ENCODE data around the gene HLA-DQB1. TPM values are rescaled to one million over a fixed set of nuclear protein-coding genes. Genes with fewer than 3 reads are reported as not detected.

HLA-DQB1 gene
- total RNA-seq, 2 experiments from 2014 or later: 13.4 to 15.1 TPM

GRCh38 chr6:32622545-32623401 is 43.7 kb downstream of the HLA-DQB1 start:
- peaks cover 11% of the 10 kb centered on the region for H3K9me3 Mint-ChIP-seq (ENCODE audit: insufficient read depth)
- peaks cover 18% of the 10 kb centered on the region for H3K36me3 Mint-ChIP-seq (ENCODE audit: low read depth)
- peaks cover 50% of the 10 kb centered on the region for H3K4me1 Mint-ChIP-seq (ENCODE audit: low read depth)
- H3K27me3 Mint-ChIP-seq (ENCODE audit: low read depth): no peaks in the 10 kb centered on the region
- H3K4me3 Mint-ChIP-seq: peak overlapping the region; percentile 64
- CTCF ChIA-PET: interaction anchor here (0.5 to 2.7 kb wide), 19 partner anchors 9 to 245 kb away, joined by 3 to 24 read pairs (median 5); partner anchors contain the start of gene HLA-DQB1
- POLR2A ChIA-PET: interaction anchor here (0.7 to 1.1 kb wide), 4 partner anchors 13 to 349 kb away, joined by 3 to 7 read pairs (median 4); partner anchors contain the start of gene TAP2
- ATAC-seq (peak; percentile 80), DNase-seq (peak; percentile 63)
- H3K27ac Mint-ChIP-seq: peak overlapping the region; percentile 98

DNA sequence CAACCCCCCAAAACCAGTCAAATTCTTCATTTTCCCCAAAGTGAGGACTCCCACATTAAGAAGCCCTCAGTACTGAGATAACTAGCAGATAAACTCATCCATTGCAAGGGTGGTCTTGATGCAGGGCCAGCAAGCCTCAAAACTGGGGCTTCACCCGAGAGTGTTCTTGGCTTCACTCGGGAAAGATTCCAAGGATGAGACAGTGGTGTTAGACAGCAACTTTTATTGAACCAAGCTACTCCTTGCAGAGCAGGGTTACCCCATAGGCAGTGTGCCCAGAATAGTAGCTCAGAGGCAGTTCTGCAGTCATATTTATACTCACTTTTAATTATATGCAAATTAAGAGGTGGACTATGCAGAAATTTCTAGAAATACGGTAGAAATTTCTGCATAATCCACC is 45.1 kb downstream of the HLA-DQB1 start:
- H3K4me1 Mint-ChIP-seq (ENCODE audit: low read depth): peaks cover 46% of the 10 kb centered on the region
- ATAC-seq: no peak
- POLR2A ChIA-PET: no interaction called here
- no peak overlapping the region for H3K4me3 Mint-ChIP-seq
- H3K36me3 Mint-ChIP-seq (ENCODE audit: low read depth): peaks cover 21% of the 10 kb centered on the region
- no peak overlapping the region for H3K27ac Mint-ChIP-seq
- no peak for DNase-seq
- no peaks in the 10 kb centered on the region for H3K27me3 Mint-ChIP-seq (ENCODE audit: low read depth)
- peaks cover 15% of the 10 kb centered on the region for H3K9me3 Mint-ChIP-seq (ENCODE audit: insufficient read depth)
- CTCF ChIA-PET: interaction anchor here (1.0 to 2.7 kb wide), 9 partner anchors 11 to 247 kb away, joined by 3 to 24 read pairs (median 6); partner anchors contain the start of gene HLA-DQB1

- H3K36me3 Mint-ChIP-seq (ENCODE audit: low read depth): peaks cover 22% of the 10 kb centered on the region
- POLR2A ChIA-PET: no interaction called here
- H3K4me3 Mint-ChIP-seq: no peak overlapping the region
- no peak for DNase-seq
- CTCF ChIA-PET: no interaction called here
- H3K4me1 Mint-ChIP-seq (ENCODE audit: low read depth): peaks cover 25% of the 10 kb centered on the region
- no peak for ATAC-seq
- H3K27ac Mint-ChIP-seq: no peak overlapping the region
- peaks cover 20% of the 10 kb centered on the region for H3K9me3 Mint-ChIP-seq (ENCODE audit: insufficient read depth)
- H3K27me3 Mint-ChIP-seq (ENCODE audit: low read depth): peaks cover 3% of the 10 kb centered on the region
Observed at GRCh38 chr6:32617751-32618150, 48.7 kb downstream of the HLA-DQB1 start.

GRCh38 chr6:32615885-32616532 is 50.4 kb downstream of the HLA-DQB1 start:
- Mint-ChIP-seq H3K36me3 (ENCODE audit: low read depth) (peaks cover 18% of the 10 kb centered on the region), H3K4me3 (no peak overlapping the region), H3K27ac (no peak overlapping the region), H3K27me3 (ENCODE audit: low read depth) (peaks cover 10% of the 10 kb centered on the region), H3K4me1 (ENCODE audit: low read depth) (peaks cover 10% of the 10 kb centered on the region), H3K9me3 (ENCODE audit: insufficient read depth) (peaks cover 20% of the 10 kb centered on the region)
- DNase-seq (no peak), ATAC-seq (no peak)
- ChIA-PET CTCF (interaction anchor here (1.2 kb wide), 1 partner anchor 203 kb away, joined by 3 read pairs; no protein-coding TSS in a partner anchor), POLR2A (no interaction called here)

GRCh38 chr6:32614366-32615081 is 51.9 kb downstream of the HLA-DQB1 start:
- no peak overlapping the region for H3K27ac Mint-ChIP-seq
- no peak for ATAC-seq
- peaks cover 6% of the 10 kb centered on the region for H3K4me1 Mint-ChIP-seq (ENCODE audit: low read depth)
- no peak overlapping the region for H3K4me3 Mint-ChIP-seq
- peaks cover 14% of the 10 kb centered on the region for H3K36me3 Mint-ChIP-seq (ENCODE audit: low read depth)
- peaks cover 20% of the 10 kb centered on the region for H3K9me3 Mint-ChIP-seq (ENCODE audit: insufficient read depth)
- CTCF ChIA-PET: interaction anchor here (0.9 to 1.2 kb wide), 2 partner anchors 9 to 201 kb away, joined by 3 read pairs; no protein-coding TSS in a partner anchor
- POLR2A ChIA-PET: no interaction called here
- peaks cover 10% of the 10 kb centered on the region for H3K27me3 Mint-ChIP-seq (ENCODE audit: low read depth)
- no peak for DNase-seq

DNA sequence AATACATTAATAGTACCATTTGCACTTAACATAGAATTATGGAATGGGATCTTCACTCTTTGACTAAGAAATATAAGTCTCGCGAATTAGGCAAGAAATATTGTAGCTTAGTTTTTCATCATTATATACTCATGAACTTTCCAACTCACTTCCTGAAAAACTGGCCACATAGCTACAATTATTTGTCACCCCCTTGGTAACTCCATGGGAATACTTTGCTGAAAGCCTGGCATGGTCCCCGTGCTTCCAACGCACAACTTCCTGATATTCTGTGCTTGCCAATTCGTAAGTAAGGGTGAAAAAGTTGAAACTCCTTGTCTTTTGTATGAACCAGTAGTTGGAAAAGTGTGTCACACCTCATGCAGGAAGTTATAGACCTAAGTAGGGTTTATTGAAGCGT is 53.0 kb downstream of the HLA-DQB1 start:
- Mint-ChIP-seq H3K27me3 (ENCODE audit: low read depth) (peaks cover 10% of the 10 kb centered on the region), H3K4me3 (no peak overlapping the region), H3K36me3 (ENCODE audit: low read depth) (peaks cover 11% of the 10 kb centered on the region), H3K9me3 (ENCODE audit: insufficient read depth) (peaks cover 16% of the 10 kb centered on the region), H3K27ac (no peak overlapping the region), H3K4me1 (ENCODE audit: low read depth) (peaks cover 6% of the 10 kb centered on the region)
- POLR2A ChIA-PET: no interaction called here
- CTCF ChIA-PET: interaction anchor here (0.9 to 1.0 kb wide), 2 partner anchors 10 to 87 kb away, joined by 3 read pairs; no protein-coding TSS in a partner anchor
- DNase-seq (no peak), ATAC-seq (no peak)

DNA sequence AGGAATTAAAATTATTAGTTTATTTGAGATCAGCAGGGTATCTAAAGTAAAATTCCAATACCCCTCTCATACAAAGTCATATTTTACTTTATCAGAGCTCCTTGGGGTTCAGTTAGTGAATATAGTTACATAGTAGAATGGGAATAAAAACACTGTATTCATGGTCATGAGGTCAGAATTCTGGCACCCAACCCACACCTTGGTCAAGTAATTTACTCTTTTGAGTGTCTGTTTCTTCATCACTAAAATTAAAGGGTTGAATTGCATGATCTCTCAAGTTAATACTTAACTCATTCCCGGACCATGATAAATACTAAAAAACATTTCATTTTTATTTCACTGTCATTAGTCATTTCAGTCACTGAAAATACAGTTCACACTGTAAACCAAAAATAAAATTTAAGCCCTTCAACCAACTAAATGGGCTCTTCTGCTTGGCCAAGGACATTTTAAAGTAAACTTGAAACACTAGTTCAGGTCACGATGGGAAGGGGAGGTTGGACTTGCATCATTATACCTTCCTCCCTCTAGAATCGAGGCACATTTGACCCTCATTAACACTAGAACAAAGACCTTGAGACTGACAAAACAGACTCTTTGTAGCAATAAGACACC is 55.7 kb downstream of the HLA-DQB1 start:
- CTCF ChIA-PET: no interaction called here
- H3K4me3 Mint-ChIP-seq: no peak overlapping the region
- peaks cover 1% of the 10 kb centered on the region for H3K4me1 Mint-ChIP-seq (ENCODE audit: low read depth)

DNA sequence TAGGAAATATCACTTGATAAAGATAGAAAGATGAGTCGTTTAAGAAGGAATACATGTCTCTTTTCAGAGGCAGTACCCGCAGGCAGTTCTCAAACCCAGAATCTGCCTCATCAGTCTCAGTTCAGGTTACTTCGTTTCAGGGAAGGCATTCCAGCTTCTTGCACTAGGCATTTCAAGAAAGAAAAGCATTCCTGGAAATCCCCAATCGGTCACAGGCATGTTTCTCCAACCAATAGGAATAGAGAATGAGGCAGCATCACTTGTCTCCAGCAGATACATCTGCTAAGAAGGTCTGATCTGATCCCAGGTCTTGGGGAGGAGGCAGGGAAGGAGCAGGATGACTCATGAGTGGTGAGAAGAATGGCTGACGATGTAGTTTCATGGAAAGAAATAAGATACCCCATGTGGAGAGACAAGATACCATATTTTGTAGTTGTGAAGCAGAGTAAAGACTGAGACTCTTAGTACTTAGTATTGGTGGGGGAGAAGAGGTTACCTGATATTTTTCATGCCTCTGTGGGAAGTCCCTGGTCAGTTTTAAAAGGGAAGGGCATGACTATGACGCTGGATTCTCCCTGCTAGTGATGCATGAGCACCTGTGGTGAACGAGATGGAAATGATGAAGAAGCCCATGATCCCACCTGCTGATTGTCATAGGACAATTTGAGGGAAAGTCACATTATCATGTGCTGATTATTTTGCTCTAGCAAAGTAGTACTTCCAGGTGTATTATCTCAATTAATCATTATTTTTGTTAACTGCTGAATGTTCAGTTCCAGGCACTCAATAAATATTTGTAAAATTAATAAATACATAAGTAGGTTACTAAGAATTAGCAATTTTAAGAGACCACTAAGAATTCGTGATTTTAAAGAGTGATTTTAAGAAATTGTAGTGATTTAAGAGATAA is 56.5 kb downstream of the HLA-DQB1 start:
- peak; percentile 64 for DNase-seq
- ATAC-seq: peak; percentile 99
- no peaks in the 10 kb centered on the region for H3K9me3 Mint-ChIP-seq (ENCODE audit: insufficient read depth)
- no peaks in the 10 kb centered on the region for H3K36me3 Mint-ChIP-seq (ENCODE audit: low read depth)
- H3K27ac Mint-ChIP-seq: no peak overlapping the region
- no peak overlapping the region for H3K4me3 Mint-ChIP-seq
- peaks cover 20% of the 10 kb centered on the region for H3K27me3 Mint-ChIP-seq (ENCODE audit: low read depth)
- CTCF ChIA-PET: interaction anchor here (1.0 to 1.8 kb wide), 4 partner anchors 12 to 90 kb away, joined by 3 to 5 read pairs (median 4); no protein-coding TSS in a partner anchor
- POLR2A ChIA-PET: interaction anchor here (0.6 to 0.8 kb wide), 3 partner anchors 12 to 874 kb away, joined by 3 to 4 read pairs (median 3); partner anchors contain the start of gene CLIC1
- no peaks in the 10 kb centered on the region for H3K4me1 Mint-ChIP-seq (ENCODE audit: low read depth)

More for the DNA sequence above, 55.7 kb downstream of the HLA-DQB1 start:
- peaks cover 5% of the 10 kb centered on the region for H3K9me3 Mint-ChIP-seq (ENCODE audit: insufficient read depth)
- H3K36me3 Mint-ChIP-seq (ENCODE audit: low read depth): peaks cover 4% of the 10 kb centered on the region
- H3K27me3 Mint-ChIP-seq (ENCODE audit: low read depth): peaks cover 20% of the 10 kb centered on the region
- DNase-seq (no peak), ATAC-seq (no peak)
- no peak overlapping the region for H3K27ac Mint-ChIP-seq
- POLR2A ChIA-PET: no interaction called here

Data from activated CD8-positive, alpha-beta T cell treated with anti-CD3 and anti-CD28 coated beads, Interleukin-2, amount 10 ng/mL, durations not matched to agents 7 days and 5 days (primary cell).